Upper lobe of right lung (tissue), 1 donor: ENCODE results near the gene MAP3K5. TPM values are rescaled to one million over a fixed set of nuclear protein-coding genes. Genes with fewer than 3 reads are reported as not detected.

Experiments used
- ATAC-seq: fragments of 200-7000 bp; cut with Tn5 transposase; one replicate; pipeline ENCODE4 v1.9.1; 2020; ENCODE audit warnings: mild to moderate bottlenecking, moderate library complexity
- DNase-seq: peaks from one replicate; pipeline ENCODE4 v3.0.0-alpha.2; 2020
- H3K27ac ChIP-seq: fragments of 200-600 bp; one replicate; pipeline ENCODE4 v1.8.0; 2022
- H3K27me3 ChIP-seq: fragments of 200-600 bp; one replicate; pipeline ENCODE4 v1.8.0; 2022; ENCODE audit warnings: mild to moderate bottlenecking
- H3K36me3 ChIP-seq: fragments of 200-600 bp; one replicate; pipeline ENCODE4 v1.8.0; 2022
- H3K4me1 ChIP-seq: fragments of 200-600 bp; one replicate; pipeline ENCODE4 v1.8.0; 2022
- H3K4me3 ChIP-seq: fragments of 200-600 bp; one replicate; pipeline ENCODE4 v1.8.0; 2022; ENCODE audit warnings: mild to moderate bottlenecking
- H3K9me3 ChIP-seq: fragments of 200-600 bp; one replicate; pipeline ENCODE4 v1.8.0; 2022
- CTCF ChIP-seq: fragments of 200-600 bp; IDR thresholded peaks from one replicate; pipeline ENCODE4 v1.8.0; 2022; ENCODE audit warnings: antibody characterized with exemption
- intact Hi-C: fragments of 100-400 bp; cut with DNase I; formaldehyde crosslinking; loops from one replicate; pipeline ENCODE4 v1.11.0; 2022
- total RNA-seq: library from RNA; stranded (reverse); fragmentation: NEBNext Ultra II Directional; extraction: Animal tissue kit (Norgen Biotek cat#: 25700); gene quantifications from one replicate; pipeline ENCODE4 v1.2.1, GENCODE V29; 2021
- donor health status: DM: no; HTN: yes; CAD: no; lungs with severe emphysema.

MAP3K5 gene
- total RNA-seq, 1 donor from 2014 or later = 32.5 TPM

DNA sequence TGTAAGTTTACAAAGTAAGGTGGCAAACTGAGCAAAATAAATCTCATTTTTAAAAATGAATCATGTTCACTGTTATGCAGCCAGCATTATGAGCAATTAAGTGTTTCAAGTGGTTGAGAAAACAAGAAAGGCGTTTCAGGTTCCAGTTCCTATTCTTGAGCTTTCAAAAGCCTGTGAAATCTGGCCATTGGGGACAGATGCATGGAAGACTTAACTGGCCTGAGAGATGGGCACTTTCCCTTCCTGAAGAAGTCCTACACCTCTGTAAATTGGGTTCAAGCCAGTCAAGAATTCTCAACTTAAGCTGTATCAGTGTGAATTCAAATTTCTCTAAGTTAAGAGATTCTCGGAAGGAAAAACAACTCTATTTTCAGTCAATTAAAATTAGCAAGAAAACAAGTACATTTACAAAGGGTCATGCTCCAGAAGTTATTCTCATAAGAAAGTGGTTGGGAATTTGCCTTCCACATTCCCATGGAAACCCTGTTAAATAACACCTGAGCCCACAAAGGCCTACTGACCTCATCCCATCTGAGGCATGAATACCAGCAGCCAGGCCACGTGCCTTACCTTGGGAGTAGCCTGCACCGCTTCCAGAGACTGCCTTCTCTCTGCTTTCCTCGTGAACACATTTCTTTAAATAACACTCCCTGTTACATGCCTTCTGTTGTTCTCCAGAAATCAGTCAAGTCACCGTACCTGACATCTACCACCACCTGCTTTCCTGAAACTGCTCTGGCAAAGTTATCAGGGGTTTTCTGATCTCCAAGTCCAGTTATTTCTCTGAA lies 19.4 kb downstream of the MAP3K5 start:
- Histone ChIP-seq H3K4me3 (no peak overlapping the region), H3K27ac (no peak overlapping the region), H3K36me3 (no peaks in the 10 kb centered on the region), H3K4me1 (peaks cover 48% of the 10 kb centered on the region), H3K9me3 (no peaks in the 10 kb centered on the region), H3K27me3 (no peaks in the 10 kb centered on the region)
- no peak for TF ChIP-seq CTCF
- DNase-seq (no peak), ATAC-seq (peak; percentile 68)
- intact Hi-C loops = no loop called here

- H3K4me1 ChIP-seq = peaks cover 63% of the 10 kb centered on the region
- H3K9me3 ChIP-seq = no peaks in the 10 kb centered on the region
- intact Hi-C loops = no loop called here
- no peaks in the 10 kb centered on the region for H3K27me3 ChIP-seq
- H3K4me3 ChIP-seq = no peak overlapping the region
- H3K36me3 ChIP-seq = no peaks in the 10 kb centered on the region
- TF ChIP-seq CTCF = no peak
- no peak for DNase-seq
- ATAC-seq = no peak
- no peak overlapping the region for H3K27ac ChIP-seq
Observed at GRCh38 chr6:136771306-136771705, 21.0 kb downstream of the MAP3K5 start.

GRCh38 chr6:136769759-136770158 lies 22.5 kb downstream of the MAP3K5 start:
- Histone ChIP-seq H3K4me3 (no peak overlapping the region), H3K27me3 (no peaks in the 10 kb centered on the region), H3K36me3 (no peaks in the 10 kb centered on the region), H3K4me1 (peaks cover 65% of the 10 kb centered on the region), H3K9me3 (no peaks in the 10 kb centered on the region), H3K27ac (no peak overlapping the region)
- no peak for DNase-seq
- TF ChIP-seq CTCF = no peak
- ATAC-seq = no peak
- intact Hi-C loops = no loop called here

DNA sequence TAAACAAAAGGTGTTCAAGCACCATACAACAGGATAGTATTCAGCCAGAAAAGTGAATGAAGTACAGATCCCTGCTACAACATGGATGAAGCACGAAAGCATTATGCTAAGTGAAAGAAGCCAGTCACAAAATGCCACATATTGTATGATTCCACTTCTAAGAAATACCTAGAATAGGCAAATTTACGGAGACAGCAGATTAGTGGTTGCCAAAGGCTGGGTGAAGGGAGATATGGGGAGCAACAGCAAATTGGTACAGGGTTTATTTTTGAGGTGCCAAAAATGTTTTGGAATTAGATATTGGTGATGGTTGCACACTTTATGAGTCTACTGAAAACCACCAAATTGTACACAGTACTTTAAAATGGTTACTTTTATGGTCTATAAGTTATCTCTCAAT lies 23.2 kb downstream of the MAP3K5 start:
- H3K36me3 ChIP-seq = no peaks in the 10 kb centered on the region
- no peaks in the 10 kb centered on the region for H3K27me3 ChIP-seq
- ATAC-seq = no peak
- H3K4me3 ChIP-seq = no peak overlapping the region
- intact Hi-C loops = no loop called here
- TF ChIP-seq CTCF = no peak
- no peaks in the 10 kb centered on the region for H3K9me3 ChIP-seq
- DNase-seq = no peak
- peaks cover 65% of the 10 kb centered on the region for H3K4me1 ChIP-seq
- no peak overlapping the region for H3K27ac ChIP-seq

GRCh38 chr6:136767570-136768309 lies 24.5 kb downstream of the MAP3K5 start:
- Histone ChIP-seq H3K9me3 (no peaks in the 10 kb centered on the region), H3K4me3 (no peak overlapping the region), H3K4me1 (peaks cover 63% of the 10 kb centered on the region), H3K36me3 (no peaks in the 10 kb centered on the region), H3K27ac (no peak overlapping the region), H3K27me3 (no peaks in the 10 kb centered on the region)
- ATAC-seq = no peak
- no peak for TF ChIP-seq CTCF
- intact Hi-C loops = no loop called here
- no peak for DNase-seq
